ENCODE measurements around the gene GSE1. TPM values are rescaled to one million over a fixed set of nuclear protein-coding genes. Genes with fewer than 3 reads are reported as not detected.

GSE1 gene
- total RNA-seq, 1 donor: 23.1 TPM

- no peak overlapping the region for H3K4me3 ChIP-seq (ENCODE audit: low read depth, low read length)
- no peak for DNase-seq (ENCODE audit: low read depth)
- no peak for TF ChIP-seq CTCF (IDR thresholded peaks at IDR 0.05; ENCODE audit: insufficient read depth, low read length)
These were observed 90.9 kb downstream of the GSE1 start for GRCh38 chr16:85704011-85704410.

- TF ChIP-seq CTCF (IDR thresholded peaks at IDR 0.05; ENCODE audit: insufficient read depth, low read length): no peak
- no peak for DNase-seq (ENCODE audit: low read depth)
- no peak overlapping the region for H3K4me3 ChIP-seq (ENCODE audit: low read depth, low read length)
These were observed 92.1 kb downstream of the GSE1 start for GRCh38 chr16:85704900-85705846.

GRCh38 chr16:85706449-85707034 is 93.4 kb downstream of the GSE1 start:
- H3K4me3 ChIP-seq (ENCODE audit: low read depth, low read length): no peak overlapping the region
- DNase-seq (ENCODE audit: low read depth): no peak
- TF ChIP-seq CTCF (IDR thresholded peaks at IDR 0.05; ENCODE audit: insufficient read depth, low read length): no peak

GRCh38 chr16:85707528-85708095 is 94.5 kb downstream of the GSE1 start:
- TF ChIP-seq CTCF (IDR thresholded peaks at IDR 0.05; ENCODE audit: insufficient read depth, low read length): no peak
- DNase-seq (ENCODE audit: low read depth): no peak
- no peak overlapping the region for H3K4me3 ChIP-seq (ENCODE audit: low read depth, low read length)

GRCh38 chr16:85708338-85708737 is 95.2 kb downstream of the GSE1 start:
- no peak overlapping the region for H3K4me3 ChIP-seq (ENCODE audit: low read depth, low read length)
- TF ChIP-seq CTCF (IDR thresholded peaks at IDR 0.05; ENCODE audit: insufficient read depth, low read length): no peak
- DNase-seq (ENCODE audit: low read depth): no peak

GRCh38 chr16:85709766-85710585 is 96.9 kb downstream of the GSE1 start:
- no peak for DNase-seq (ENCODE audit: low read depth)
- no peak overlapping the region for H3K4me3 ChIP-seq (ENCODE audit: low read depth, low read length)
- no peak for TF ChIP-seq CTCF (IDR thresholded peaks at IDR 0.05; ENCODE audit: insufficient read depth, low read length)
